HG03139 (cell line): ENCODE data around the gene PARD3B.

Experiments used
- ATAC-seq: cut with Tn5 transposase; IDR thresholded peaks from one replicate; pipeline ENCODE4 v1.9.1; 2021; ENCODE audit not compliant: unreplicated experiment

PARD3B gene

GRCh38 chr2:204693262-204693661 is 148.0 kb downstream of the PARD3B start:
- ATAC-seq, result no peak

DNA sequence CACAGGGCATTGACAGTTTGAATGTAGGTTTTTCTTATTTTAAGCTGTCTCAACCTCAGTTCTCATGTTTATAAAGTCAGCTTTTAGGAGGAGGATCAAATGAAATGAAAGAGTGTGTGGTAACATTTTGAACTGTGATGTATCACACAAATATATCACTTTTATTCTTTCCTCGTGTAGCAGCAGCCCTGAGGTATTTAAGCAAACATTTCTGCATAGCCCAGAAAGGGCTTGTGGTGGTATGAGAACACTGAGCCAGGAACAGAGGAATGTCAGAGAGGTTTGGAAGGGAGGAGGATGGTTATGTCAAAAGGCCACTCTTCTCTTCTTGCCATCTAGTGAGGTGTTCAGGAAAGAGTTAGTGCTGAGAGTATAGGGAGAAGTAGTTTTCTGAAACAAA is 150.2 kb downstream of the PARD3B start:
- ATAC-seq, result no peak

DNA sequence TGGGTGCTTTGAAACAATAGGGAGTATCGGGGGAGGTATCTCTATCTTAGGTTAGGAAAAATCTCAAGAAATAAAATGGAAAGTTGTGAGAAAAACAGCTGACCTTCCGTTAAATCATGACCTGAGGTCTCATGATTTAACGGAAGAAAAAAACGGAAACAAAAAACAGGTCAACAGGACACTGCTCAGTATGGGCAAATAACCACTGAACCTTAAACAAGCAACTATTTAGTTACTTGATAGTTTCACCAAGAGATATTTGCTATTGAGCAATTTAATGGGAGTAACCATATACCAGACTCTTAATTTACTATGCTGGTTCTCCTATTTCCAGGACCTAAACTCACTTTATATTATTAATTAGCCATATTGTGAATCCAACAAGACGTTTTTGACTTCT is 150.8 kb downstream of the PARD3B start:
- no peak for ATAC-seq

- ATAC-seq, result no peak
These were observed 160.1 kb downstream of the PARD3B start for GRCh38 chr2:204705243-204705932.

DNA sequence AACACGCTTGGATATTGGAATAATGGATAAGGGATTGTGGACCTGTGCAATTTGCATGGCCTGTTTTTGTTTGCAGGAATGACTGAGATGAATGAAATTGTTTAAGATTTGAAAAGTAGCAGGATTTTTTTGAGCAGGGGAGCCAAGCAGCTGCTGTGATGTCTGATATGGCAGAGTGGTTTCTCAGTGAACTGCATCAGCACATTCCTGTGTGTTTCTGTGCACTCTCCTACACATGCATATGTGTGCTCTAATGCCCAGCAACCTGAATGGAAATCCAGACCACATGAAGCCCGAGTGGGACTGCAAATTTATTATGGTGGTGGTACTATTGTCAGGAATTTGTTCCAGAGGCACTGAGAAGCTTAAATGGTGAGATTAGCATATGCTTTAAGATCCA is 161.7 kb downstream of the PARD3B start:
- no peak for ATAC-seq

DNA sequence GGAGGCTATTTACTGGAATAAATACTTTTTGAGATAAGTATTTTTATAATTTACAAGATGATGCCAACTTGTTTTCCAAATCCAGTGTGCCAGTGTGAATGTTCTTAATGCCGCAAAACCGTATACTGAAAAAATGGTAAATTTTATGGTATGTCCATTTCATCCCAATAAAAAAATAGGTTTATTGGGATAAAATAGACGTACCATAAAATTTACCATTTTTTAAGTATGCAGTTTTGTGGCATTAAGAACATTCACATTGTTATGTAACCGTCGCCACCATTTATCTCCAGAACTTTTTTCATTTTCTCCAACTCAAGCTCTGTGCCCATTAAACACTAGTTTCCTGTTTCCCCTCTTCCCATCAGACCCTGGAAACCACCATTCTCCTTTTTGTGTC is 167.9 kb downstream of the PARD3B start:
- no peak for ATAC-seq

GRCh38 chr2:204715361-204715760 is 170.1 kb downstream of the PARD3B start:
- no peak for ATAC-seq

DNA sequence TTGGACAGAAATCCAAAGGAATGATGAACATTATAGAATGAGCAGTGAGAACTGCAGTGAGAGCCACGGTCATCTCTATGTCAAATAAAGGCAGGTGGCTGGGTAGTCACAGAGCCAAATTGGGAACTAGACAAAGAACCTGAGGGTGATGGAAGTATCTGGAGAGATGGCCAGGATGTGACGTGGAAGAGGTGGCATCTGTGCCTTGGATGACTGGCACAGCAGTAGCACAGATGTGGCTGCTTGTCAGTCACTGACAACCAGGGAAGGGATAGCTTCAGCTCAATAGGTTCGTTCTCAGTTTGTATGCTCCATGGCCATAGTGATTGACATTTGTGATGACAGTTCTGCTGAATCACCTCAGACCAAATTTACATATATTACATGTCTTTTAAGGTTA is 172.3 kb downstream of the PARD3B start:
- ATAC-seq, result no peak

DNA sequence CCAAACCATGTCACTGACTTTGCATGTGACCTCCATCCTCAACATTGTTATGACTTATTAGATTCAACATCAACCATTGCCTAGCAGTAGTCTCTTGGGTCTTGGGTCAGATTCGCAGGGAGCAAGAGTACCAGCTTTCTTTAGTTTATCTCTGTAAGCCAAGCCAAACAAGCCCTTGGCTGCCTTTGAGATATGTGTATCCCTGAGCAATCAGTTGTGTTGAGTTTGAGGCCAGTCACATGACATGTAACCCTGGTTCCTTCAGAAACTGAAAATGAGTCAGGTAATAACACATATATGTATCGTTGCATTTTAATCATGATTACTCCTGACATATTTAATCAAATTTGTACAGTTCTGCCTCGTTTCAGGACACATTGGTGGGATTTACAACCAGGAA is 173.3 kb downstream of the PARD3B start:
- no peak for ATAC-seq

DNA sequence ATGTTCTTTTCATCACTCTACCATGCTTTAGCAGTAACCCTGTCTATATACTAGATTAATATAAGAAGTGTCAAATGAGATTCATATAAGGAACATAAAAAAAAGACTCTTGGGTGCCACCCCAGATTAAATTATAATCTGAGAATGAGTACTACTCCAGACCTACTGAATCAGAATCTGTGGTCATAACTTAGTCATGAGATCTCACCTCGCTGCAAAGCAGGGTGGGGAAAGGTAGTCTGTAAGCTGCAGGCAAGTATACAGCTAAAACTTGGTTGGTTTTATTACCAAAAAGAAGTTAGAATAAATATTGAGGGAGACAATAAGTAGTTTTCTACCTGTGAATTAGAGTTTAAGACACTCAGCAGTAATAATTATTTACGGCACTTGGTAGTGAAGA is 175.6 kb downstream of the PARD3B start:
- ATAC-seq, result no peak

DNA sequence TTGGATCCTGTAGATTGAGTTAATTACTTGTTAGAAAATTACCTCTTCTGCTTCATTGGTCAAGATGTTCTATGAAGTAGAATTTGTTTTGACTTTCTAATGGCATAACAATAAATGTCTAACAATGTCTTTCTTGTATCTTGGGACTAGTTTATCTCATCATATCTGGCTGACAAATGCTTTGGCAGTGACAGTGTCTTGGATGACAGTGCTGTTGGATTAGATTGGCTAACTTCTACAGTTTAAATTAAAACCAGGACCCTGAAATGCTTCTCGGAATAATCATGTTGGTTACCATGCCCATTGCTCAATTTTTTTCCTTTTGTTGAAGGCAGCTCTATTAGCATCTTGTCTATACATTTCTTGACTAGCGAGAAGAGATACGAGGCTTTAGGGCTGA is 176.9 kb downstream of the PARD3B start:
- no peak for ATAC-seq

DNA sequence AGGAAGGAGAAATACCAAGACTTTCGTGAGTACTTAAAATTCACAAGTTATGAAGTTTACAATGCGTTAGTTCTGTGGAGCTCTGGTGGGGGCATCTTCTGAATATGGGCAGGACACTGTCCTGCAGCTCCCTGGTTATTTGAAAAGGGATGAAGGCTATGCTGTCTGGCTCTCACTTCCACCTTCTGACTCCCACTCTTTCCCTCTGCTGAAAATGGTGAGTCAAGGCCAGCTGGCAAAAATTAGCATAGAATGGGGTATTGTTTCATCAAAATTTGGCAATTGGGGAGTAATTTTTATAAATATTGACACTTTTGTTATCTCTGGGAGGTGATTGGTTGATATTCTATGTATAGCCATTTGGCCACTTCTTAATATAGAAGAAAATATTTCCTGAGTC is 177.4 kb downstream of the PARD3B start:
- no peak for ATAC-seq

DNA sequence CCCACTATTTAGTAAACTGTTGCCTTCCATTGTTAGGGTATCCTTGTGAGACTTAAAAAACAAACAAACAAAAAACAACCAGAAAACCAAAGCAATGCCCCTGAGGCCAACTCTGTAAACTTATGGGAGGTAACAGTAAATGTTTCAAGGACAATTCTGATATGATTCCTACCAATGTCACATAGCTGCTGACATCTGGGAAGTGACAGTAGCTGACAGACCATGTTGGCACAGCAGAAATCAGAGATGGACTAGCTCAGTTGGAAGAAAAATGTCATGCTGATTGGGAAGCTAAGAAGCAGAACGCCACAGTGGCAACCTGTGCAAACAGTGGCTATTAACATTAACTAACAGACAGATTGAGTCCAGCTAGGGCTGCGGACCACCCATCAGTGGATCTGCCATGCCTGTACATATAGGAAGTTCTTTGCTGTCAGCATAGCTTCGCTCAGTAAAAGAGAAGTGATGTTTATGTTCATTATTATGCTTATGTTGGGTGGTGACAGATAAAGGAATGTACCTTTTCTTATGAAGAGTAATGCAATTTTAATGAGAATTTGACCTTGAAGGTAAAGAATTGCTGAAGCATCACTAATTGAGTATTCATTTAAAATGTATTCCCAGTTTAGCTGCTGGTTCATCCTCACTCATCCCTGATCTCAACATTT is 180.6 kb downstream of the PARD3B start:
- ATAC-seq, result no peak

- ATAC-seq, result no peak
These were observed 181.6 kb downstream of the PARD3B start for GRCh38 chr2:204726831-204727230.

GRCh38 chr2:204727368-204727767 is 182.1 kb downstream of the PARD3B start:
- ATAC-seq, result no peak

GRCh38 chr2:204730603-204731002 is 185.3 kb downstream of the PARD3B start:
- ATAC-seq, result no peak

DNA sequence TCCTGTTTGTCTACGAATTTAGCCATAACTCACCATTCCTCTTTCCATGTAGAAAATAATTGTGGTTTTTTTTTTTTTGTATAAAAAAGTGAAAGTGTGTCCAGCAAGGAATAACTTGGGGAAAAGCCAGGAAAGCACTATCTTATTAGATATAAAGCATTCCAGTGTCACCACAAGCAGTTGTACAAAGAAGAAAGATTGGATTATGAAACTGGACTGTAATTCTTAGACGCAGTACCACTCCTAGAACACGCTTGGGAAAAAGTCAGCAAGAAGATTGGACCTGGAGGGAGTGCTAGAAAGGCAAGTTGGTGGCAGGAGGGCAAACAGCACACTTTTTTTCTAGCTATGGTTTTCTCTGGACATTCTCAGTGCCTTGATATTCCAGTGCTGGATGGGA is 186.7 kb downstream of the PARD3B start:
- no peak for ATAC-seq

DNA sequence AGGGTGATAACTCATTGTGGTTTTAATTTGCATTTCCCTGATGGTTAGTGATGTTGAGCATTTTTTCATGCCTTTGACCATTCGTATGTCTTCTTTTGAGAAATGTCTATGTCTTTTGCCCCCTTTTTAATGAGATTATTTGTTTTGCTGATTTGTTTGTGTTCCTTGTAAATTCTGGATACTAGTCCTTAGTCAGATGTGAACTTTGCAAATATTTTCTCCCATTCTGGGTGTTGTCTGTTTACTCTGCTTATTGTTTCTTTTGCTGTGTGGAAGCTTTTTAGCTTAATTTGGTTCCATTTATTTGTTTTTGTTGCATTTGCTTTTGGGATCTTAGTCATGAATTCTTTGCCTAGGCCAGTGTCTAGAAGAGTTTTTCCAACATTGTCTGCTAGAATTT is 192.0 kb downstream of the PARD3B start:
- no peak for ATAC-seq

- no peak for ATAC-seq
These were observed 193.4 kb downstream of the PARD3B start for GRCh38 chr2:204738721-204739120.

DNA sequence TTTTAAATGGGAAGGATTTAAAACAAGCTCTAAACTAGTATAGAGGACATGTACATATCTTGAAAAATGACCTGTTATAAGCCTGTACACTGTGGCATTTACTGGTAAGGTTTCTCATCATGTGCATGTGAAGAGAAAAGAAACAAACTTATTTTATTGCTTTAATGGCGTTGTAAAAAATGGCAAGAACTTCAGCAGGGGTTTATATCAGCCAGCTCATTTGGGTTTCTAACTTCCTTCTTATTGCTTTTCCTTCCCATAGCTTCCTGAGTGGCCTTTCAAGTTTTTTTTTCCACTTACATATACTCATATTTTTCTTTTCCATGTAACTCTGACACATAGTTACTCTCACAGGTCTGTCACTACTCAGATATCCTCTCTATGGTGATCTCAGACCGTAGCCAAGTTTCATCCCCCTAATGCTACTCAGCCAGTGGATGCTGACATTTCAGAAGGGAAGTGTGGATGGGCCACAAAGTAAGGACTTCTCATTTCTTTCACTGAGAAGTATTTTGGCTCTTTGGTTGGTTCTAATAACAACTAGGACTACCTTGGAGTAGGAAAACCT is 198.2 kb downstream of the PARD3B start:
- ATAC-seq, result no peak

DNA sequence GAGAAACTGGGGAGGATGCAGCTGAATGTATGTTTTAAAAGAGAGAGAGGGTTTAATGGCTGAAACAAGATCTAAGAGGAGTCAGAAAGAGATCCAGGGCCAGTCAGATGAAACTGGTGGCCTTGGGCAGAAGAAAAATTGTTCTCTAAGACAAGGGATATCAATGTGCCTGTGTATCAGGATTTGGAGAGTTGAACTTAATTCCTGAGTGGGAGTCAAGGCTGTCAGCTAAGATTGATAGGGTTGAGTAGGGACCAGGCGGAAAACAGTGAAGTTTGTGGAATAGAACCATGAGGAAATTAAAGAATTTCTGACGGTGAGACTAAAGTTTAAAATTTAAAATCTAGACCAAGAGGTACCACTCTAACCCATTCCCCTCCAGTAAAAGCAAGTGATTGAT is 199.2 kb downstream of the PARD3B start:
- no peak for ATAC-seq

- ATAC-seq, result no peak
These were observed 203.0 kb downstream of the PARD3B start for GRCh38 chr2:204748286-204748685.

- no peak for ATAC-seq
These were observed 204.0 kb downstream of the PARD3B start for GRCh38 chr2:204749319-204749718.
